ENCODE data around the gene PCDHB4. TPM values are rescaled to one million over a fixed set of nuclear protein-coding genes. Genes with fewer than 3 reads are reported as not detected.
"Not testable (repeated sequence)": the region's sequence is repeated elsewhere in the genome, so short reads cannot be mapped to it uniquely, and the experiment has no call there.

PCDHB4 gene
- total and polyA plus RNA-seq, 10 of the 15 experiments (the other 5 are each of a cell fraction or from before 2014, with no cell fraction given): not detected

GRCh38 chr5:141152096-141152495 lies 30.5 kb downstream of the PCDHB4 start:
- H3K4me1 ChIP-seq (ENCODE audit: control insufficient read depth, insufficient read depth, low read length); H3K4me3 ChIP-seq; H2AFZ ChIP-seq (ENCODE audit: control insufficient read depth, low read depth, low read length); H3K27me3 ChIP-seq (replicated peaks in 1 of 2; ENCODE audit: control insufficient read depth in 2 of 2, insufficient read depth in 2 of 2, low read length in 1 of 2); SMC1A ChIA-PET (ENCODE audit: uncharacterized antibody, unreplicated experiment); FAIRE-seq; BruUV-seq (replicated peaks); H3K9ac ChIP-seq (ENCODE audit: control insufficient read depth, insufficient read depth, low read length); intact Hi-C loops (cut with micrococcal nuclease; ENCODE audit: unreplicated experiment); in situ Hi-C loops (cut with MboI); DNase-seq (ENCODE audit: low read depth, low spot score); POLR2A ChIA-PET; H3K9me3 ChIP-seq (replicated peaks; ENCODE audit: control insufficient read depth, insufficient read depth, low read length); H3K36me3 ChIP-seq (ENCODE audit: control insufficient read depth in 2 of 2, insufficient read depth in 2 of 2, low read length in 1 of 2); H3K27ac ChIP-seq (ENCODE audit: control insufficient read depth, insufficient read depth); H3K79me2 ChIP-seq (ENCODE audit: control insufficient read depth, insufficient read depth, low read length); H4K20me1 ChIP-seq (ENCODE audit: control insufficient read depth, insufficient read depth); RAD21 ChIA-PET (ENCODE audit: unreplicated experiment); H3K4me2 ChIP-seq (ENCODE audit: control insufficient read depth, insufficient read depth); ATAC-seq: not testable (repeated sequence)
- WGBS (ENCODE audit: insufficient coverage, insufficient replicate concordance, low lambda C conversion rate, missing lambda C conversion rate): 66% methylated on average over 28 of the region's 36 CpGs
- CTCF ChIA-PET: interaction anchor here (1.1 kb wide), 1 partner anchor 323 kb away, joined by 3 read pairs; the partner anchor contains the start of gene PCDHGC3

DNA sequence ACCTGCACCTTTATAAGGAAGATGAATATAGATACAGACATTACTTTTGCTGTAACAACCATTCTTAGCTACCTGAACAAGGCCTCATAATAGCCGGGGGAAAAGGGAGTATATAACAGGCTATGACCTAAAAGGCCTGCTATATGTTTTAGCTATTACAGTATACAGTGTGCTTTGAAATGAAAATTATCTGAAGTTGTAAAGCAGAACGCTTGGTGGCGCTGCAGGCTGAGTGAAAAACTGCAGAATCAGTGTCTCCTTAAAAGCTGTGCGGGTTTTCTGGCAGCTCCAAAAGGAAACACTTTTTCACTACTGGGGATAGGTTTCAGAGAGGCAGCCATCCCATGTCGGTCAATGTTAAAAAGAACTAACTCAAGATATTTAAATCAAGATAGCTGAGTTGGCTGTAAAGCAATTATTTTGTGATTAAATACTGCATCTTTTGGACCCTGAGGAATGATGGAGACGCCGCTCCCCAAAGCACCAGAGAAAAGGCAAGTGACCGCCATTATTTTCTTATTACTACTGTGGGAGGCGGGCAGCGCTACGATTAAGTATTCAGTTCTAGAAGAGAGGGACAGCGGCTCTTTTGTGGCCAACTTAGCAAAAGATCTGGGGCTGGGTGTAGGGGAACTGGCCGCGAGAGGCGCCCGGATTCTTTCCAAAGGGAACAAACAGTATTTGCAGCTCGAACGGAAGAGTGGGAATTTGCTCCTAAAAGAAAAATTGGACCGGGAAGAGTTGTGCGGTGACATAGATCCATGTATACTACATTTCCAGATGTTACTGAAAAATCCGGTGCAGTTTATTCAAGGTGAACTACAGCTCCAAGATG lies 34.1 kb downstream of the PCDHB4 start:
- intact Hi-C loops (cut with micrococcal nuclease; ENCODE audit: unreplicated experiment) (no loop called here), in situ Hi-C loops (cut with MboI) (no loop called here)
- 59% methylated on average over 21 of the region's 21 CpGs for WGBS (ENCODE audit: insufficient coverage, insufficient replicate concordance, low lambda C conversion rate, missing lambda C conversion rate)
- no peak overlapping the region for H3K4me2 ChIP-seq (ENCODE audit: control insufficient read depth, insufficient read depth)
- no peak overlapping the region for H2AFZ ChIP-seq (ENCODE audit: control insufficient read depth, low read depth, low read length)
- no peaks in the 10 kb centered on the region for H4K20me1 ChIP-seq (ENCODE audit: control insufficient read depth, insufficient read depth)
- no peaks in the 10 kb centered on the region for H3K79me2 ChIP-seq (ENCODE audit: control insufficient read depth, insufficient read depth, low read length)
- no peak for DNase-seq (ENCODE audit: low read depth, low spot score)
- H3K27ac ChIP-seq (ENCODE audit: control insufficient read depth, insufficient read depth): no peak overlapping the region
- no peaks in the 10 kb centered on the region for H3K27me3 ChIP-seq (replicated peaks in 1 of 2; ENCODE audit: control insufficient read depth in 2 of 2, insufficient read depth in 2 of 2, low read length in 1 of 2)
- RAD21 ChIA-PET (ENCODE audit: unreplicated experiment): no interaction called here
- no peaks in the 10 kb centered on the region; the same call in 1 of the 3 replicates for H3K9me3 ChIP-seq (replicated peaks; ENCODE audit: control insufficient read depth, insufficient read depth, low read length)
- CTCF ChIA-PET: interaction anchor here (0.7 to 1.3 kb wide), 3 partner anchors 15 to 61 kb away, joined by 3 to 6 read pairs (median 3); no protein-coding TSS in a partner anchor
- BruUV-seq (replicated peaks): no TSS peak
- SMC1A ChIA-PET (ENCODE audit: uncharacterized antibody, unreplicated experiment): no interaction called here
- no peak overlapping the region for H3K9ac ChIP-seq (ENCODE audit: control insufficient read depth, insufficient read depth, low read length)
- H3K36me3 ChIP-seq (ENCODE audit: control insufficient read depth in 2 of 2, insufficient read depth in 2 of 2, low read length in 1 of 2): no peaks in the 10 kb centered on the region
- no peak overlapping the region for H3K4me3 ChIP-seq
- no peaks in the 10 kb centered on the region for H3K4me1 ChIP-seq (ENCODE audit: control insufficient read depth, insufficient read depth, low read length)
- no peak for ATAC-seq
- no peak for FAIRE-seq
- POLR2A ChIA-PET: no interaction called here
- TF ChIP-seq, protein P1, sequence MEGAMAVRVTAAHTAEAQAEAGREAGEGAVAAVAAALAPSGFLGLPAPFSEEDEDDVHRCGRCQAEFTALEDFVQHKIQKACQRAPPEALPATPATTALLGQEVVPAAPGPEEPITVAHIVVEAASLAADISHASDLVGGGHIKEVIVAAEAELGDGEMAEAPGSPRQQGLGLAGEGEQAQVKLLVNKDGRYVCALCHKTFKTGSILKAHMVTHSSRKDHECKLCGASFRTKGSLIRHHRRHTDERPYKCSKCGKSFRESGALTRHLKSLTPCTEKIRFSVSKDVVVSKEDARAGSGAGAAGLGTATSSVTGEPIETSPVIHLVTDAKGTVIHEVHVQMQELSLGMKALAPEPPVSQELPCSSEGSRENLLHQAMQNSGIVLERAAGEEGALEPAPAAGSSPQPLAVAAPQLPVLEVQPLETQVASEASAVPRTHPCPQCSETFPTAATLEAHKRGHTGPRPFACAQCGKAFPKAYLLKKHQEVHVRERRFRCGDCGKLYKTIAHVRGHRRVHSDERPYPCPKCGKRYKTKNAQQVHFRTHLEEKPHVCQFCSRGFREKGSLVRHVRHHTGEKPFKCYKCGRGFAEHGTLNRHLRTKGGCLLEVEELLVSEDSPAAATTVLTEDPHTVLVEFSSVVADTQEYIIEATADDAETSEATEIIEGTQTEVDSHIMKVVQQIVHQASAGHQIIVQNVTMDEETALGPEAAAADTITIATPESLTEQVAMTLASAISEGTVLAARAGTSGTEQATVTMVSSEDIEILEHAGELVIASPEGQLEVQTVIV (IDR thresholded peaks at IDR 0.05; ENCODE audit: borderline replicate concordance, partially characterized antibody): no peak
- TF ChIP-seq POLR2AphosphoS5 (IDR thresholded peaks at IDR 0.05; ENCODE audit: low read length): no peak
- no peak for TF ChIP-seq CREB1 (IDR thresholded peaks at IDR 0.05; ENCODE audit: low read depth)
- TF ChIP-seq, protein P2, sequence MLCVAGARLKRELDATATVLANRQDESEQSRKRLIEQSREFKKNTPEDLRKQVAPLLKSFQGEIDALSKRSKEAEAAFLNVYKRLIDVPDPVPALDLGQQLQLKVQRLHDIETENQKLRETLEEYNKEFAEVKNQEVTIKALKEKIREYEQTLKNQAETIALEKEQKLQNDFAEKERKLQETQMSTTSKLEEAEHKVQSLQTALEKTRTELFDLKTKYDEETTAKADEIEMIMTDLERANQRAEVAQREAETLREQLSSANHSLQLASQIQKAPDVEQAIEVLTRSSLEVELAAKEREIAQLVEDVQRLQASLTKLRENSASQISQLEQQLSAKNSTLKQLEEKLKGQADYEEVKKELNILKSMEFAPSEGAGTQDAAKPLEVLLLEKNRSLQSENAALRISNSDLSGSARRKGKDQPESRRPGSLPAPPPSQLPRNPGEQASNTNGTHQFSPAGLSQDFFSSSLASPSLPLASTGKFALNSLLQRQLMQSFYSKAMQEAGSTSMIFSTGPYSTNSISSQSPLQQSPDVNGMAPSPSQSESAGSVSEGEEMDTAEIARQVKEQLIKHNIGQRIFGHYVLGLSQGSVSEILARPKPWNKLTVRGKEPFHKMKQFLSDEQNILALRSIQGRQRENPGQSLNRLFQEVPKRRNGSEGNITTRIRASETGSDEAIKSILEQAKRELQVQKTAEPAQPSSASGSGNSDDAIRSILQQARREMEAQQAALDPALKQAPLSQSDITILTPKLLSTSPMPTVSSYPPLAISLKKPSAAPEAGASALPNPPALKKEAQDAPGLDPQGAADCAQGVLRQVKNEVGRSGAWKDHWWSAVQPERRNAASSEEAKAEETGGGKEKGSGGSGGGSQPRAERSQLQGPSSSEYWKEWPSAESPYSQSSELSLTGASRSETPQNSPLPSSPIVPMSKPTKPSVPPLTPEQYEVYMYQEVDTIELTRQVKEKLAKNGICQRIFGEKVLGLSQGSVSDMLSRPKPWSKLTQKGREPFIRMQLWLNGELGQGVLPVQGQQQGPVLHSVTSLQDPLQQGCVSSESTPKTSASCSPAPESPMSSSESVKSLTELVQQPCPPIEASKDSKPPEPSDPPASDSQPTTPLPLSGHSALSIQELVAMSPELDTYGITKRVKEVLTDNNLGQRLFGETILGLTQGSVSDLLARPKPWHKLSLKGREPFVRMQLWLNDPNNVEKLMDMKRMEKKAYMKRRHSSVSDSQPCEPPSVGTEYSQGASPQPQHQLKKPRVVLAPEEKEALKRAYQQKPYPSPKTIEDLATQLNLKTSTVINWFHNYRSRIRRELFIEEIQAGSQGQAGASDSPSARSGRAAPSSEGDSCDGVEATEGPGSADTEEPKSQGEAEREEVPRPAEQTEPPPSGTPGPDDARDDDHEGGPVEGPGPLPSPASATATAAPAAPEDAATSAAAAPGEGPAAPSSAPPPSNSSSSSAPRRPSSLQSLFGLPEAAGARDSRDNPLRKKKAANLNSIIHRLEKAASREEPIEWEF (IDR thresholded peaks at IDR 0.05; ENCODE audit: insufficient replicate concordance, low read depth, low read length): no peak
- no peak for TF ChIP-seq CBX3 (IDR thresholded peaks at IDR 0.05; ENCODE audit: borderline replicate concordance, low read depth)
- no peak for TF ChIP-seq SMAD1 (IDR thresholded peaks at IDR 0.05; ENCODE audit: low read depth, partially characterized antibody)
- no peak for TF ChIP-seq ZSCAN29 (IDR thresholded peaks at IDR 0.05)
- no peak for TF ChIP-seq FOS (IDR thresholded peaks at IDR 0.05; ENCODE audit: borderline replicate concordance, extremely low read depth, insufficient read length)
